AG04449 (cell line): ENCODE data around the gene SDCCAG8.

ENCODE experiments used
- CTCF ChIA-PET: fragments of 350-600 bp; formaldehyde crosslinking; extraction: SDS; loops from one replicate; lab custom pipeline; 2021; ENCODE audit warnings: antibody characterized with exemption; lab: Yijun Ruan, JAX
- POLR2A ChIA-PET: fragments of 400-600, 350-600 bp; formaldehyde crosslinking; extraction: SDS; loops from one replicate; lab custom pipeline; 2020; ENCODE audit warnings: antibody characterized with exemption, inconsistent platforms; lab: Yijun Ruan, JAX
- DNase-seq: peaks from one replicate; pipeline ENCODE4 v3.0.0-alpha.2; 2010; ENCODE audit warnings: low read depth, low spot score
- H3K4me3 ChIP-seq: 2 replicates; pipeline ENCODE4 v1.5.1; 2011; ENCODE audit warnings: low read depth, mild to moderate bottlenecking, control low read depth, low read length
- TF ChIP-seq, protein P1 (sequence below): IDR thresholded peaks from one replicate; pipeline ENCODE4 v1.5.1; 2011; ENCODE audit warnings: mild to moderate bottlenecking, moderate library complexity, low read length, control low read depth, inconsistent platforms; ENCODE audit not compliant: insufficient read depth; ENCODE audit errors: missing control alignments

SDCCAG8 gene

DNA sequence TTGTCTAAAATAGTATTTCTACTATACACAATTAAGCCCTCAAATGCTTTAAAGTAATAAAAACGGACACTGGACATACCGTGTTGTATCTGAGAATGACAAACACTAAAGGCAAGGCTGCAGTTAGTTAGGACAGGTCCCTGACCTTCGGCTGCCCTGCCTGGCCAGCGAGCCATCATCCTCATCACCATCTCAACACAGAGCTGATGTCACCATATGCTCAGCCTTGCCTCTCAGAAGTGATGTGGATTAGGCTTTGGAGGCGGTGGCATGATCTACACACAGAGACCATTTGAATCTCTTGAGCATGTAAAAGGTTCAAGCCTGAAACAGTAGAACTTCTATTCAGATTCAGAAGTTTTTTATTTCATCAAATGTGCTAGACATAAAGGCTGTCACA is 244.7 kb downstream of the SDCCAG8 start:
- ChIA-PET POLR2A (interaction anchor here (1.0 kb wide), 1 partner anchor 14 kb away, joined by 3 read pairs; no protein-coding TSS in a partner anchor), CTCF (no interaction called here)

DNA sequence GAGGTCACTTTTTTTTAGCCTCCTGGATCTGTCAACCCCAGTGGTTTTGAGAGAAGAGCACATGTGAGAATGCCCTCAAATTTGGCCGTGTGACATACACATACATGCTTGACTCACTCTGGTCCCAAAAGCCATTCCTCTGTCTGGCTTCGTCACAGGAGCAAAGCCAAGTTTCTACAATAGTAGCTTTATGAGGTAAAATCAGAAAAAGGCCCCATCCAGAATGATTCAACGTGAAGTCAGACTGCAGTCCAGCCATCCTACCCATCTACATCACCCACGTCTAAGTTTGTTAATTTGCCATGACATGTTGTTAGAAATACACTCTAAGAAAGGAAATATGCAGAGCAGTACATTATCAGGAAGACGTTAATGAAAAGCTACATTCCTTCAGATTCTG is 245.2 kb downstream of the SDCCAG8 start:
- CTCF ChIA-PET, result no interaction called here
- no peak for DNase-seq
- POLR2A ChIA-PET, result interaction anchor here (0.6 to 1.0 kb wide), 2 partner anchors 11 to 14 kb away, joined by 3 read pairs; no protein-coding TSS in a partner anchor
- no peak overlapping the region for H3K4me3 ChIP-seq
- TF ChIP-seq, protein P1, sequence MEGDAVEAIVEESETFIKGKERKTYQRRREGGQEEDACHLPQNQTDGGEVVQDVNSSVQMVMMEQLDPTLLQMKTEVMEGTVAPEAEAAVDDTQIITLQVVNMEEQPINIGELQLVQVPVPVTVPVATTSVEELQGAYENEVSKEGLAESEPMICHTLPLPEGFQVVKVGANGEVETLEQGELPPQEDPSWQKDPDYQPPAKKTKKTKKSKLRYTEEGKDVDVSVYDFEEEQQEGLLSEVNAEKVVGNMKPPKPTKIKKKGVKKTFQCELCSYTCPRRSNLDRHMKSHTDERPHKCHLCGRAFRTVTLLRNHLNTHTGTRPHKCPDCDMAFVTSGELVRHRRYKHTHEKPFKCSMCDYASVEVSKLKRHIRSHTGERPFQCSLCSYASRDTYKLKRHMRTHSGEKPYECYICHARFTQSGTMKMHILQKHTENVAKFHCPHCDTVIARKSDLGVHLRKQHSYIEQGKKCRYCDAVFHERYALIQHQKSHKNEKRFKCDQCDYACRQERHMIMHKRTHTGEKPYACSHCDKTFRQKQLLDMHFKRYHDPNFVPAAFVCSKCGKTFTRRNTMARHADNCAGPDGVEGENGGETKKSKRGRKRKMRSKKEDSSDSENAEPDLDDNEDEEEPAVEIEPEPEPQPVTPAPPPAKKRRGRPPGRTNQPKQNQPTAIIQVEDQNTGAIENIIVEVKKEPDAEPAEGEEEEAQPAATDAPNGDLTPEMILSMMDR, result no peak

More for the DNA sequence above, 244.7 kb downstream of the SDCCAG8 start:
- TF ChIP-seq, protein P1, result no peak
- DNase-seq, result no peak
- H3K4me3 ChIP-seq, result no peak overlapping the region

DNA sequence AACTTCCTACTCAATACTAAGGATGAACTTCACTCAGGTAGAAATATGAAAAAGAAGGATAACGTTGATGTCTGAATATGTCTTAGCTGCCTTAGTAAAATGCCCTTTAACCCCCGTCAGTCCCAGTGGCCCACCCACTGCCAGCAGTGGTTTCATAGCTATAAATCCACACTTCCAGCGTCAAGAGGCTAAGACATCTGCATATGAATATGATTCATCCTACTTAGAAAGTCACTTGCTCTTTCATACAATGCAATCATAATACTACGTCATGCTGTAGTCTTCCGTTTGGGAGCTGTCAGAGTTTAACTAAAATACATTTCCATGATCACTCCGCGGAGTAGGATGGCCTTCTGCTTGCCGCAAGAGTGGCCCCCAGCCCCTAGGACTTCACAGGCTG is 247.3 kb downstream of the SDCCAG8 start:
- H3K4me3 ChIP-seq, result no peak overlapping the region
- POLR2A ChIA-PET, result no interaction called here
- CTCF ChIA-PET, result interaction anchor here (1.1 to 1.6 kb wide), 2 partner anchors 9 to 246 kb away, joined by 3 to 4 read pairs; no protein-coding TSS in a partner anchor
- DNase-seq, result no peak
- TF ChIP-seq, protein P1, result no peak

DNA sequence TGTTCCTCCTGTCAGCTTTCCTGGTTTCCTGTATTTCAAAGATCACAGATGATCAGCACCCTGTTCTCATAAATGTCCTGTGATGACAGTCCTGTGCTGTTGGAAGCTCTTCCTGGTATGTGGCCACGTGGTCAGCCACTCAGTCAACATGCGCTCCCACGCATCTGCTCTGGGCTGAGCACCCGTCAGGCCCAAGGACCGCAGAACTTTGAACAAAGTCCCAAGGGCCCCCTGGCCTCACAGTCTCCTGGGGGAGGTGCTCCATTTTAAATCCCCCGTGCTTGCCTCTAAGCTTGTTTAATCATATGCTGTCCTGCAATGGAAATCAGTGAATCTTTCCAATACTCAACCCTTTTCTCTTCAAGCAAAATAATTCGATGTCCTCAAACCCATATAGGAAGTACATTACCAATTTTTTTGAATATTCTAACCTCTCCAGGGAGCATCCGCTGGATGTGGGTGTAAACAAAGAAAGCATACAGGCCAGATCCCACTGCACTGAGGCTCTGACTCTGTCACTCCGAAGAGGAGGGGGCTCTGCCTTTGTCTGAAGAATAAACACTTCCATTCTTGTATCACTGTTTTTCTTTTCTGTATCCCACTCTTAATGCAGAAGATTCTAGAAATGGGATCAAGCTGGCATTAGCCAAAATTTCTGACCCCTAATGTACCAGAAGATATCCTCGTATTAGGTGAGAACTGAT is 250.3 kb downstream of the SDCCAG8 start:
- no peak overlapping the region for H3K4me3 ChIP-seq
- TF ChIP-seq, protein P1, result no peak
- ChIA-PET CTCF (interaction anchor here (1.0 to 1.9 kb wide), 3 partner anchors 10 to 162 kb away, joined by 3 to 5 read pairs (median 4); no protein-coding TSS in a partner anchor), POLR2A (no interaction called here)
- no peak for DNase-seq

DNA sequence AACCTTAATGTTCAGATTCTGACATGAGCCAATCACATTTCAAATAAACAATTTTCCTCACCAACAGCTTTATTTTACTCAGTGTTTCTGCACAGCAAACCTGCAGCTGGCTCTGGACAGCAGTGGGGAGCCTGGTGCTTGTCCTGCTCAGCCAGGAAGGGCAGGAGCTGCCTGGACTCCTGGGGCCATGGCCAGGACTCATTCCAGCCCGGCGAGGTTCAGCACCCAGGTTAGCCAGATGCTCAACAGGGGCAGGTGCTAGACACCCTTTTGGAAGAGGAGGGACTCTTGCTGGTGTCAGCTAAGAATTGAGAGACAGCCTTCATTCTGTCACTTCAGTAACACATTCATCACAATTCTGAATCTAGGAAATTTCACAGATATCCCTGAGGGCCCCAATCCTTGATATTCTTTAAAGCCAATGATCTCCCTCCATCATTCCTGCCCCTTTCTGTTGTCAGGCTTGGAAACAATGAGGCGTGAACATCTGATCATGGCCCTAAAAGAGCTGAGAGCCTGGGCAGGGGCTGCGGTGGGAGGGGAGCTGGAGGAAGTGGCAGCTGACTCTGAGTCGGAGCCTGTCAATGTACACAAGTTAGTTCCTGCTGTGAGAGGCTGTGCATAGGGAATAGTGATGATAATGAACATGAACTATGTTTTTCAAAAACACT is 251.3 kb downstream of the SDCCAG8 start:
- POLR2A ChIA-PET, result no interaction called here
- no peak for DNase-seq
- H3K4me3 ChIP-seq, result no peak overlapping the region
- TF ChIP-seq, protein P1, result no peak
- CTCF ChIA-PET, result interaction anchor here (1.0 to 1.9 kb wide), 2 partner anchors 8 to 15 kb away, joined by 3 to 4 read pairs; no protein-coding TSS in a partner anchor

DNA sequence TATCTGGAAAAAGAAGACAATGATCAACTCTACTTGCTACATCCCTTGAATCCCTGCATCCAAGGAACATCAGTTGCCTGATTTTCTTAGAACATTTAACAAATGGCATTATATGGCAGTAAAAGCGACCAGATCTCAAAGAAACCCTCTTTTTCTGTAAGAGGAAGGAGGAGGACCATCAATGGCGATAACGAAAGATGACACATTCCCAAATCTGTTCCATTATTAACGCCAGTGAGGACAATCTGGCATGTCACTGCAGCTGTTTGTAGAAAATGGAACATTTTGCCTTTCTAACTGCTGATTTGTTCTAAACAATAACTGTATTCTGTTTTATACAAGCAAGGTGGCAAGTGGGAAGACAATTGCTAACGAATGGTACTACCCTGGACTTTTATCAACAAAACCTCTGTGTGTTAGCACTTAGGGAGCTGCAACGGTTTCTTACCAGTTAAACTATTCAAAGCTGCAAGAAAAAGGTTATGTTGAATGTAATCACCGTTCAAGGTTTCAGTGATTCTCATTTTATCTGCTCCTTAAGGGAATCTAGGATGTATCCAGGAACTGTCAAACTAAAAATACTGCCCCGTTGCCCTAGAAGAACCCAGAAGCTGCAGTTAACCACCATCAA is 251.9 kb downstream of the SDCCAG8 start:
- ChIA-PET CTCF (interaction anchor here (1.0 kb wide), 1 partner anchor 9 kb away, joined by 3 read pairs; no protein-coding TSS in a partner anchor), POLR2A (no interaction called here)
- H3K4me3 ChIP-seq, result no peak overlapping the region
- DNase-seq, result no peak
- TF ChIP-seq, protein P1, result no peak
